Smooth muscle cell (in vitro differentiated cells): Measurements from ENCODE around the gene CYB561. TPM values are rescaled to one million over a fixed set of nuclear protein-coding genes. Genes with fewer than 3 reads are reported as not detected.
A peak's percentile ranks its signal among the peaks of the same experiment; 100 is the strongest.

ENCODE experiments used
- DNase-seq: peaks from one replicate; lab custom pipeline; 2025; ENCODE audit not compliant: unreplicated experiment; lab: John Stamatoyannopoulos, UW
- H2AFZ ChIP-seq: fragments of 200-600 bp; sonication (generic); 2 replicates; pipeline ENCODE4 v1.6.0; 2016; ENCODE audit warnings: antibody characterized with exemption, low read depth, mild to moderate bottlenecking
- H3F3A ChIP-seq: fragments of 200-600 bp; sonication (generic); 2 replicates; pipeline ENCODE4 v1.6.0; 2017; ENCODE audit warnings: antibody characterized with exemption, low read depth
- H3K27ac ChIP-seq: fragments of 200-600 bp; sonication (generic); 2 replicates; pipeline ENCODE4 v1.5.1; 2016; ENCODE audit warnings: low read depth, mild to moderate bottlenecking
- H3K27me3 ChIP-seq: fragments of 200-600 bp; sonication (generic); 2 replicates; pipeline ENCODE4 v1.6.1; 2016; ENCODE audit warnings: low read depth, mild to moderate bottlenecking
- H3K36me3 ChIP-seq: fragments of 200-600 bp; sonication (generic); 2 replicates; pipeline ENCODE4 v1.5.1; 2016; ENCODE audit warnings: low read depth
- H3K4me1 ChIP-seq: fragments of 200-600 bp; sonication (generic); 2 replicates; pipeline ENCODE4 v1.5.1; 2016; ENCODE audit warnings: low read depth
- H3K4me2 ChIP-seq: fragments of 200-600 bp; sonication (generic); 2 replicates; pipeline ENCODE4 v1.6.0; 2016; ENCODE audit warnings: mild to moderate bottlenecking
- H3K4me3 ChIP-seq: fragments of 200-600 bp; sonication (generic); 2 replicates; pipeline ENCODE4 v1.5.1; 2016; ENCODE audit warnings: mild to moderate bottlenecking
- H3K79me2 ChIP-seq: fragments of 200-600 bp; sonication (generic); 2 replicates; pipeline ENCODE4 v1.6.0; 2016; ENCODE audit warnings: low read depth, mild to moderate bottlenecking
- H3K9ac ChIP-seq: fragments of 200-600 bp; sonication (generic); 2 replicates; pipeline ENCODE4 v1.6.0; 2016; ENCODE audit warnings: low read depth
- H3K9me3 ChIP-seq: fragments of 200-600 bp; sonication (generic); replicated peaks from 2 replicates; pipeline ENCODE4 v1.5.1; 2016; ENCODE audit warnings: low read depth
- H4K20me1 ChIP-seq: fragments of 200-600 bp; sonication (generic); 2 replicates; pipeline ENCODE4 v1.6.0; 2016; ENCODE audit warnings: low read depth
- CTCF ChIP-seq: fragments of 200-600 bp; sonication (generic); IDR thresholded peaks from 2 replicates; pipeline ENCODE4 v1.5.1; 2017; ENCODE audit warnings: borderline replicate concordance, mild to moderate bottlenecking, antibody characterized with exemption; ENCODE audit not compliant: insufficient read depth, poor library complexity, severe bottlenecking
- WGBS: methylation state at CpG from one replicate; pipeline ENCODE4 v1.1.7; 2016; ENCODE audit warnings: low lambda C conversion rate; 5-methylcytosine and 5-hydroxymethylcytosine counted together
- polyA plus RNA-seq: library from polyadenylated mRNA; unstranded; fragments of >200 nt; fragmentation: Nextera tagmentation; extraction: Ambion mirVana; gene quantifications from 2 replicates; pipeline ENCODE4 v1.2.1, GENCODE V29; 2016
- total RNA-seq: library from RNA; depleted of rRNA; stranded (reverse); fragments of >200 nt; gene quantifications from 2 replicates; pipeline ENCODE4 v1.2.3, GENCODE V29; 2014

Gene CYB561
- total and polyA plus RNA-seq, 2 experiments from 2014 or later = 16.5 to 24.9 TPM

GRCh38 chr17:63434951-63435571 lies 11.0 kb downstream of the CYB561 start:
- 89% methylated on average over 24 of the region's 25 CpGs for WGBS

GRCh38 chr17:63433746-63434591 lies 12.1 kb downstream of the CYB561 start:
- no peak for TF ChIP-seq CTCF
- H3K4me3 ChIP-seq = no peak overlapping the region
- peak overlapping the region; percentile 99 for H3K27ac ChIP-seq
- no peaks in the 10 kb centered on the region for H3K36me3 ChIP-seq
- 67% methylated on average over 32 of the region's 32 CpGs for WGBS
- no peaks in the 10 kb centered on the region for H3K27me3 ChIP-seq
- H3K4me1 ChIP-seq = peaks cover 7% of the 10 kb centered on the region
- H3K4me2 ChIP-seq = peak overlapping the region; percentile 80
- H3K9ac ChIP-seq = peak overlapping the region; percentile 93
- H2AFZ ChIP-seq = no peak overlapping the region
- peaks cover 2% of the 10 kb centered on the region for H3K79me2 ChIP-seq
- DNase-seq = peak; percentile 47
- peaks cover 18% of the 10 kb centered on the region for H3F3A ChIP-seq
- no peaks in the 10 kb centered on the region for H3K9me3 ChIP-seq
- H4K20me1 ChIP-seq = no peaks in the 10 kb centered on the region

More at GRCh38 chr17:63434951-63435571, 11.0 kb downstream of the CYB561 start:
- Histone ChIP-seq H4K20me1 (peaks cover 6% of the 10 kb centered on the region), H3F3A (peaks cover 18% of the 10 kb centered on the region), H3K36me3 (no peaks in the 10 kb centered on the region), H2AFZ (no peak overlapping the region), H3K4me3 (no peak overlapping the region), H3K27ac (peak overlapping the region; percentile 99), H3K9me3 (no peaks in the 10 kb centered on the region), H3K9ac (no peak overlapping the region), H3K27me3 (no peaks in the 10 kb centered on the region), H3K79me2 (peaks cover 12% of the 10 kb centered on the region), H3K4me2 (no peak overlapping the region), H3K4me1 (peaks cover 7% of the 10 kb centered on the region)
- no peak for TF ChIP-seq CTCF
- no peak for DNase-seq

GRCh38 chr17:63431939-63432804 lies 13.9 kb downstream of the CYB561 start:
- Histone ChIP-seq H3K9me3 (no peaks in the 10 kb centered on the region), H3K9ac (peak overlapping the region; percentile 89), H3K36me3 (no peaks in the 10 kb centered on the region), H3K27me3 (no peaks in the 10 kb centered on the region), H3K4me3 (peak overlapping the region; percentile 11), H3F3A (peaks cover 18% of the 10 kb centered on the region), H3K79me2 (no peaks in the 10 kb centered on the region), H3K4me2 (peak overlapping the region; percentile 62), H2AFZ (no peak overlapping the region), H3K4me1 (peaks cover 7% of the 10 kb centered on the region), H3K27ac (peak overlapping the region; percentile 99), H4K20me1 (no peaks in the 10 kb centered on the region)
- TF ChIP-seq CTCF = no peak
- no peak for DNase-seq
- WGBS = 16% methylated on average over 16 of the region's 16 CpGs
